ENCODE data around the gene HEXA.

DNA sequence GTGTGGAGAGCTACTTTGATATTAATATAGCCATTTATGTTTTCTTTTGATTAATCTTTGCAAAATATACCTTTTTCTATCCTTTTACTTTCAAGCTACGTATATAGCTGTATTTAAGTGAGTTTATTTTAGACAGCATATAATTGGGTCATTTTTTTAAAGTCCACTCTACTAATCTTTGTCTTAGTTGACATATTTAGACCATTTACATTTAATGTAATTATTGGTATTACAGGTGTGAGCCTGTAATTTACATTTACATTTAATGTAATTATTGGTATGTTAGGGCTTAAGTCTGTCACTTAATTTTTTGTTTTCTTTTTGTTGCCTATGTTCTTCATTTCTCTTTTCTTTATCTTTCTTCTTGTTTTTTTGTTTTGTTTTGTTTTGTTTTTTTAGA, 52.1 kb downstream of the HEXA start:
- TF ChIP-seq POLR2AphosphoS5 (IDR thresholded peaks at IDR 0.05) (no peak), POLR2A (IDR thresholded peaks at IDR 0.05) (no peak)
- TF ChIP-seq, protein P1, sequence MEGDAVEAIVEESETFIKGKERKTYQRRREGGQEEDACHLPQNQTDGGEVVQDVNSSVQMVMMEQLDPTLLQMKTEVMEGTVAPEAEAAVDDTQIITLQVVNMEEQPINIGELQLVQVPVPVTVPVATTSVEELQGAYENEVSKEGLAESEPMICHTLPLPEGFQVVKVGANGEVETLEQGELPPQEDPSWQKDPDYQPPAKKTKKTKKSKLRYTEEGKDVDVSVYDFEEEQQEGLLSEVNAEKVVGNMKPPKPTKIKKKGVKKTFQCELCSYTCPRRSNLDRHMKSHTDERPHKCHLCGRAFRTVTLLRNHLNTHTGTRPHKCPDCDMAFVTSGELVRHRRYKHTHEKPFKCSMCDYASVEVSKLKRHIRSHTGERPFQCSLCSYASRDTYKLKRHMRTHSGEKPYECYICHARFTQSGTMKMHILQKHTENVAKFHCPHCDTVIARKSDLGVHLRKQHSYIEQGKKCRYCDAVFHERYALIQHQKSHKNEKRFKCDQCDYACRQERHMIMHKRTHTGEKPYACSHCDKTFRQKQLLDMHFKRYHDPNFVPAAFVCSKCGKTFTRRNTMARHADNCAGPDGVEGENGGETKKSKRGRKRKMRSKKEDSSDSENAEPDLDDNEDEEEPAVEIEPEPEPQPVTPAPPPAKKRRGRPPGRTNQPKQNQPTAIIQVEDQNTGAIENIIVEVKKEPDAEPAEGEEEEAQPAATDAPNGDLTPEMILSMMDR (IDR thresholded peaks at IDR 0.05 in 8 of 11, conservative IDR thresholded peaks at IDR 0.05 in 3 of 11) = no peak
